ENCODE measurements around the gene KIDINS220.

The KIDINS220 gene

GRCh38 chr2:8836971-8837794, at the start of gene KIDINS220:
TSS of gene KIDINS220 (minus strand) at chr2:8837613. CDS start at chr2:8827093, 10,520 bp downstream.
- DNase-seq: peak; percentile 83 to 84

DNA sequence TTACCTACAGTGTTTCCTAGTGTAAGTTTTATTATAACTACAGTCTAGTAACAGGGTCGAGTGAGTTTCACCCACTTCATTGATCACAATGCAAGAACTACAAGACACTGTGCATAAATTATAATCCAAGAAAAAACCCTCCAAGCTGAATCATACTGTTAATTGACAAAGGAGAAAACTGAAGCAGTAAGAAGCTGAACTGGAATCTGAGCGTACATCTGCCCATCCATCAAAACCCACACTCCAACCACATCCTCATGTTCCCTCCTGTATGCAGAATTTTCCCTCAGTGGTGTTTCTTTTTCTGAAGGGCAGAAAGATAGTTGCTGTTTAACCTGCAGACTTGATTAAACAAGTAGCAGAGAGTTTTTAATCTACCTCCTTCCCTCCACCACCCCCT, 49.5 kb upstream of the KIDINS220 start:
- no peak for DNase-seq

GRCh38 chr2:8886202-8886518, 48.7 kb upstream of the KIDINS220 start:
- DNase-seq: no peak

- DNase-seq: no peak
These were observed 48.2 kb upstream of the KIDINS220 start for GRCh38 chr2:8885449-8886201.

DNA sequence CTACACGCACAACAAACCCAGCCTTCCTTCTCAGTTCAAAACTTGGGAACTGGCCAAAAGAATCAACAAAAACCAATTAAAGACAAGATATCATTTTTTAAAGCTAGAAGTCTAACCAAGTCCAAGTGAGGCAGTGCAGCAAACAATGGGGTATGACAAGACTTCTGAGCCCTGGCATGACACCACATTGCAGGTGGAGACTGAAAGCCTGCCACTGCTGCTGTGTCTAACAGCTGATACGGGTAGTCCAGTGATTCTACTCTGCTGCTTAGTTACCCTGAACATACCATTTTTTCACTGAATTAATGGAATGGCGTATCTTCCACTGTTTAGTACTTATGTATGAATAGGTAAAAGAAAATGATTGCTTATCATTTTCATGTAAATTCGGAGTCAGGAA, 47.4 kb upstream of the KIDINS220 start:
- DNase-seq: no peak

- DNase-seq: no peak
These were observed 44.7 kb upstream of the KIDINS220 start for GRCh38 chr2:8882094-8882493.

DNA sequence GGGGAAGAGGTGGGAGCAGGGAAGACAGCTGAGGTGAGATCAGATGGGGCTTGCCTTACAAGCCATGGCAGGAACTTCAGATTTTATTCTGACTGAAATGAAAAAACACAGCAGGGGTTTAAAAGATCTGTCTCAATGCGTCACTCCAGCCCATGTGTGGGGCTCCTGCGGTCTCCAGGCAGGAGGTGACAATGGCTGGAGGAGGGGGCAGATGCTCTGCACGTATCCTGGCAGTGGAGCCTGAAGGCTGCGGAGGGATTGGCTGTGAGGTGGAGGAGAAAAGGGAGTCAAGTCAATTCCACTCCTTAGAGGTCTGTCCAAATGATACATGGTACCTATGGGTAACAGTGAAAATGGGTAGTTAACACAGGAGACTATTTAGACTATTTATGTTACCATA, 40.5 kb upstream of the KIDINS220 start:
- no peak for DNase-seq

DNA sequence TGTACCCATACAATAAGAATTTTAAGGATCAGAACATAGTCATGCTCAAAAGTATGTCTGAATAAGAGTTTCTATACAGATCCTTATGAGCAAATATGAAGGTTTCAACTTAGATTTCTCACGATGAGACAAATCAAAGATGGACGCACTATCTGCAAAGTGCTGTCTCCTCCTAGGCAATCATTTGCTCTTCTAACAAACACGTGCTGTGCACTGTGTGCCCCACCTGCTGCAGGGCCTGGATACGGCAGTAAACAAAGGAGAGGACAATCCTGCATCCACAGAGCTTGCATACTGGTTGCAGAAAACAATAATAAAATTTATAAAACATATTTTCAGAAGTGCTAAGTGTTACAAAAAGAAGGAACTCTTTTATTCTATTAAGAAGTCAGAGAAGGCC, 39.9 kb upstream of the KIDINS220 start:
- no peak for DNase-seq

DNA sequence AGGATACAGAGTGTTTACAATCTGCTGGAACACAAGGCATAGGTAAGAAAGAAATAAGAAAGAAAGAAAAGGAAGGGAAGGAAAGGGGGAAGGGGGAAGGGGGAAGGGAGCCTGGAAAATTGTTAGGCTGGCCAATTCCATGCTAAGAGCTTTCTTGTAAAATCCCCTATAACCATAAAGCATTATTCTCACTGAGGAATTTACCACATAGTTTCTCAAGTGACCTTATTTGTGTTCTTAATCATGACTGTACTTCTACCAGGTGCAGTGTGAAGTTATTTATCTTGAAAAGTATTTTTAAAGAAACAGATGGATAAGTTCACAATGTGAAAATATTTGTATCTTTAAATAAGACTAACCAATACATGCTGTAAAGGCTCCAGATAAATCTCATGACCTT, 39.2 kb upstream of the KIDINS220 start:
- no peak for DNase-seq

DNA sequence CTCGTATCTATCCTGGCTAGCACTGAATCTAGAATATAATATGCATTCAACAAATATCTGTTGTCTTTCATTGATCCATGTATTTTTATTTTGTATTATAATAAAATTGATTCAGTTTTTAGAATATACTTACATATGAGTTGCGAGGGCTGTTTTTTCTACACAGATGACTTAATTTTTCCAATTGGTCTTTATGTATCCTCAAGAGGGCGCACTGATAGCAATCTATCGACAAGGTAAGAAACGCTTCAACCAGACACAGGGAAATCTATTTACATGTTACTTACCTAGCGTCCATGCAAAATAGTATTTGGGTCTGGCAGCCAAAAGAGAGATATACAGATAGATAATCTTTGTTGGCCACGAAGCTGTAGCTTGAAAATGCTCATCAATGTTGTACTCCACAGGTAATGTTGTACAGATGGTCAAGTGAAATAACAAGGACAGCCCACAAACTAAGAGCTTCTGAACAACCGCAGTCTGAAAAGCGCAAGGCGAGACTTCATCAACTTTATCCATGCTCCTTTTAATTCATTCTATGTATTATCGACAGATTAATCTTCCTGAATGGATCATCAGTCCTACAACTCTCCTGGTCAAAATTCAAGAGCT, 35.5 kb upstream of the KIDINS220 start:
- no peak for DNase-seq

DNA sequence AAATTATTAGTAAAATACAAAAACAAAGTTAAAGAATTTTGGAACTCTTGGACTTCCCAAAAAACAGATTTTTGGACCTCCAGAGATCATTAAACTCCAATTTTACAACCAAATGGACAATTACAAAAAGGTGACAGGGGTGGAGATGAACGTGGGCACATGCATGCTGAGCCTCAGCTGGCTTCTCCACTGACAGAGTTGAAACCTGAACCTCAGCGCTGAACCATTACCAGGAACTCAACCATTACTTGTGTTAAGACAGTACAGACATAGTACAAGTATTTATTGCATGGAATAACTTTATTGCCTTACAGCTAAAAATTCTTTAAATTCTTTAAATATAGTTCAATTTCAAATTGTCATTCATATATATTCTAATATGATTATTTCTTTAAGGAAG, 33.0 kb upstream of the KIDINS220 start:
- DNase-seq: no peak

DNA sequence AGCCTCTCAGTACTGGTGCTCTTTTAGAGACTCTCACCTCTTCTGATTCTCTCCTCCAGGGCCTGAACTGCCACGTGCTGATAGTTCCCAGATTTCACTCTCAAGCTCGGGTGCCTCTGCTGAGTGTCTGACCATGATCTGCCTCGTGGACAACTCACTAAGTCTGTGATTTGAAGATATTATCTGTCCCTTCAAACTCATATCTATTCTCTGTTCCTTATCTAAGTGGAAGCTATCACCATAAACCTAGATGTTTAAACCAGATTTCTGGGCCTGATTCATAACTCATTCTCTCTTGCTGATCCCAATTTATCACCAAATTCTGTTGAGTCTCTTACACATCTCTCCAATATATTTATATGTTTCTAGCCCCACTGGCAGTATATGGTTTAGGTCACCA, 29.9 kb upstream of the KIDINS220 start:
- DNase-seq: no peak

GRCh38 chr2:8863331-8863953, 26.0 kb upstream of the KIDINS220 start:
- DNase-seq: no peak

GRCh38 chr2:8862230-8862629, 24.8 kb upstream of the KIDINS220 start:
- DNase-seq: no peak

DNA sequence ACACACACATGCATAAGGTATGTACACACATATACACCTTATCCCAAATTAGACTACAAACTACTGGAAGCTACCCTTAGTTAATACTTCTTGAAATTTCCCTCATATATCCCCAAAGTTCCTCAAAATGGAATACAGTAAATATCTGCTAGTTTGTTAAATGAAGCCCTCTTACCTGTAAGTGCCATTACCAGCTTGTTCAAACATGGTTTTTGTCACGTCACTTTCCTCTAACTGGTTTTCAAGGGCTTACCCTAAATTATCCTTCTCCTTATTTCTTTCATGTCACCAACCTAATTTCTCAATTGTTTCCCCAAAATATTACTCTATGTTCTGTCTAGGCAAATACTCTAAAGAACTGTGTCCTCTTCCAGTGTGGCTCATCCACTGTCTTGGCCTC, 24.4 kb upstream of the KIDINS220 start:
- DNase-seq: no peak

DNA sequence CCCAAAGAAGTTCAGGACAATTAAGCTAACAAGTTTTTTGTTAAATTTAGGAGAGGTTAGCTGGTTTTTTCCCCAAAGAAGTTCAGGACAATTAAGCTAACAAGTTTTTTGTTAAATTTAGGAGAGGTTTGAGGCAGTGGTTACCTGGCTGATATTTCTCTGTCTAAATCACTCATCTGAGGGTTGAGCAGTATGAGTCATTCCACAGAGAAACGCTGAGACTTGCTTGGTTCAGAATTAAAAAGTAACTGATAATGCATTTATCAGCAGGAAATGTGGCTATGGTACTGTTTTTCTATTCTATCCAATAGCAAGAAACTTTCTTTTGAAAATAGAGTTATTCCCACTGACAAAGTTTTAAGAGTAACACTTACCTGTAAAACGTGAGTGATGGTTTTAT, 22.8 kb upstream of the KIDINS220 start:
- no peak for DNase-seq

DNA sequence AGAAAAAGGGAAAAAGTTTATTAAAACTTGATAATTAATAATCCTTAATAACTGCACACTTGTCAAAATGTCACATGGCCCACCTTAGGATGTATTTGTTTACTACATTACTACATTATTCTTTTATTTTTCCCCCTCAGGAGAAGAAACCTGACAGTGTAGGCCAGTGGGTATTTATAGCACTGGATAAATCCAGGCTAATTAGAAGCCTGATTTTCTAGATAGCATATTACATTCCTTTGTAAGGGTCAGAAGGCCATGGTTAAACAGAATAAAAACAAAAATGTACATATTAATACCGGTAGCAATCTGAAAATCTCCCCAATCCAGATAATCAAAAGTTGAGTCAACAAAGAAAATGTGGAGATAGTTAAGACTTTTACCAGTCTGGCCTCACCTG, 21.5 kb upstream of the KIDINS220 start:
- DNase-seq: no peak

- DNase-seq: no peak
These were observed 20.9 kb upstream of the KIDINS220 start for GRCh38 chr2:8858264-8858663.

GRCh38 chr2:8857709-8858108, 20.3 kb upstream of the KIDINS220 start:
- DNase-seq: no peak

DNA sequence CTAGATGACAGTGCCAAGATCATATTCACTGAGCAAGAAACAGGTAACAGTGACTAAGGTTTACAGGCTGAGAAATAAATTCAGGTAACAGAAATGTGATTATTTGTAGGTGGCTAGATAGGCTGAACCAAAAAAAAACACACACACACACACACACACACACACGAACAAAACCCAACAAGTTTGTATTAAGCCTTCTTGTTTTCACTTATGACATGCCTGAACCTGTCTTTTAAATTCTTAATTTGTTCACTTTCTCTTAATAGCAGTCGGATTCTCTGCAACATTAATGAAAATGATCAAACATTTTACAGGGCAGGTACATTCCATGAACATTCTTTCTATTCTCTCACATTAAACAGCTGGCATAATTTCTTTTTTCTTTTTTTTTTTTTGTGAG, 18.8 kb upstream of the KIDINS220 start:
- no peak for DNase-seq

DNA sequence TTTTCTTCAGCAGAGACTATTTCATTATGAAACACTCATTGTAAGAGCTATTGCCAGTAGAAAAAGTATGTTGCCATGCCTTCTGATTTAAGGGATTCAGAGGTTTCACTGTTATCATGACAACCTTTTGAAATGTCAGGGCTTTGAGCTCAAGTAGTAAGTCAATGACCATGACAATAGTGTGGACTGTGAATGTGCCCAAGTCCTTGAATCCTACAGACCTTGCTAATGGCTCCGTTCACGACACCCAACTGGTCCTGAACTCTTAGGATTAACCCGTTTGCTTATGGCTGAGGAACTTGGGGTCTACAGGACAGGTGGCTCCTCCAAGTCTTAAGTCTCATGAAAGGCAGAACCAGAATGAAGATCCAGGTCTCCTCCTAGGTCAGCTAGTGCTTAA, 17.6 kb upstream of the KIDINS220 start:
- DNase-seq: no peak

DNA sequence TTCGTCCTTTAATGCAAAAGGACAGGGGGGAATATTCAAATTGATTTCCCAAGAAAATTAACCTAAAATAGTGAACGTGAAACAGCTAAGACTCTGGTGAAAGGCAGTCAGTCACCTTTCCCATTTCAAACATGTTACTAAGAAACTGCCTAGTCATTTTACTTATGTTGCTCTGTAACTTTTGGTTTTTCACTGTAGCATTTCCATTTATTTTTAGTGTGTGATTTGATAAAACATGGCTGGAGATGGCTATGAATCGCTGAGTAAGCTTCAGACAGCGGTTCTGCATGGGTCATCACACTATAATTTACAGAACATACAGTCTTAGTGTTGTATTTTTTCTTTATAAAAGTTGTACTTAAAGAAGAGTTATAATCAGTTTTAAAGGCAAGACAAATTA, 16.0 kb upstream of the KIDINS220 start:
- no peak for DNase-seq

GRCh38 chr2:8851811-8852560, 14.6 kb upstream of the KIDINS220 start:
- no peak for DNase-seq

All from activated CD4-positive, alpha-beta T cell treated with anti-CD3 and anti-CD28 coated beads for 4 hours (primary cell).